Ovary (tissue), 10 donors: ENCODE results near the gene PLEKHO1. TPM values are rescaled to one million over a fixed set of nuclear protein-coding genes. Genes with fewer than 3 reads are reported as not detected.
A peak's percentile ranks its signal among the peaks of the same experiment; 100 is the strongest.

ENCODE experiments used
- DNase-seq, 5 donors: peaks; one replicate each; pipeline ENCODE4 v3.0.0-alpha.2; 2019 to 2020
- H3K27ac ChIP-seq, 2 donors: fragments of 200-600 bp; one replicate each; pipeline versions ENCODE4 v1.5.1 to v1.8.0; 2019 to 2022
- H3K27me3 ChIP-seq: fragments of 200-600 bp; one replicate; pipeline ENCODE4 v1.8.0; 2022
- H3K36me3 ChIP-seq: fragments of 200-600 bp; sonication (generic); one replicate; pipeline ENCODE4 v1.5.1; 2019
- H3K4me1 ChIP-seq: one replicate; pipeline ENCODE4 v1.8.1; 2013; ENCODE audit warnings: mild to moderate bottlenecking, moderate library complexity; ENCODE audit not compliant: insufficient read depth
- H3K4me3 ChIP-seq: fragments of 200-600 bp; sonication (generic); one replicate; pipeline ENCODE4 v1.5.1; 2017
- H3K9me3 ChIP-seq, 2 donors: fragments of 200-600 bp in 1 of 2; sonication (generic) in 1 of 2; one replicate each; pipeline versions ENCODE4 v1.5.1 to v1.8.1; 2013 to 2019; ENCODE audit warnings: mild to moderate bottlenecking in 1 of 2, moderate library complexity in 1 of 2
- CTCF ChIP-seq, 3 donors: fragments of 450-650 bp in 2 of 3; fragments of 200-600 bp in 1 of 3; IDR thresholded peaks; one replicate each; pipeline versions ENCODE4 v1.5.1 to v1.8.0; 2016 to 2022; ENCODE audit warnings: antibody characterized with exemption in 3 of 3, mild to moderate bottlenecking in 1 of 3
- EP300 ChIP-seq: sonication (generic); formaldehyde crosslinking; IDR thresholded peaks from one replicate; pipeline ENCODE4 v1.6.1; 2017; ENCODE audit warnings: antibody characterized with exemption
- POLR2A ChIP-seq: fragments of 450-650 bp; IDR thresholded peaks from one replicate; pipeline ENCODE4 v1.6.1; 2017; ENCODE audit warnings: antibody characterized with exemption, mild to moderate bottlenecking, moderate library complexity
- WGBS, 3 donors: extraction: QIAGEN DNeasy Blood & Tissue Kit in 1 of 3; methylation state at CpG; one replicate each; pipeline versions ENCODE4 v1.1.5 to v1.1.7; 2013 to 2017; 5-methylcytosine and 5-hydroxymethylcytosine counted together
- intact Hi-C, 4 donors: fragments of 100-400 bp; cut with DNase I; formaldehyde crosslinking; loops; one replicate each; pipeline versions ENCODE4 v1.11.0 to v1.15.1; 2022 to 2023
- long read RNA-seq, 3 donors: library from polyadenylated mRNA in 2 of 3; unstranded in 2 of 3; transcript quantifications; one replicate each; pipeline ENCODE4 v2.0.0 and lab custom pipeline, GENCODE V29; 2021 to 2026
- polyA plus RNA-seq, 2 donors: library from polyadenylated mRNA; stranded (reverse); fragments of 200-250 nt in 1 of 2; fragments of 350-450 nt in 1 of 2; fragmentation: Illumina TruSeq in 1 of 2; extraction: RNeasy Lipid Tissue Mini Kit (QIAGEN cat#74804) in 1 of 2; gene quantifications; one replicate each; pipeline ENCODE4 v1.2.3, GENCODE V29; 2013 to 2014
- total RNA-seq, 7 donors: library from RNA; depleted of rRNA in 2 of 7; stranded (reverse); fragments of >200 nt in 2 of 7; fragmentation: NEBNext Ultra II Directional in 3 of 7; extraction: Animal tissue kit (Norgen Biotek cat#: 25700) in 3 of 7; gene quantifications; one replicate each; pipeline versions ENCODE4 v1.1.0 to v1.2.4, GENCODE V29; 2016 to 2023
- donor health status: DM: no; HTN: no; CAD: no; lungs with moderate emphysema.
- donor health status: DM: no; HTN: no; CAD: no.
- donor health status: Bipolar disorder and iron deficiency.
- donor health status: DM: yes; HTN: yes; CAD: no.
- donor health status: DM: no; HTN: no; CAD: no.
- donor health status: DM: yes; HTN: yes; CAD: no.

Gene PLEKHO1, protein sequence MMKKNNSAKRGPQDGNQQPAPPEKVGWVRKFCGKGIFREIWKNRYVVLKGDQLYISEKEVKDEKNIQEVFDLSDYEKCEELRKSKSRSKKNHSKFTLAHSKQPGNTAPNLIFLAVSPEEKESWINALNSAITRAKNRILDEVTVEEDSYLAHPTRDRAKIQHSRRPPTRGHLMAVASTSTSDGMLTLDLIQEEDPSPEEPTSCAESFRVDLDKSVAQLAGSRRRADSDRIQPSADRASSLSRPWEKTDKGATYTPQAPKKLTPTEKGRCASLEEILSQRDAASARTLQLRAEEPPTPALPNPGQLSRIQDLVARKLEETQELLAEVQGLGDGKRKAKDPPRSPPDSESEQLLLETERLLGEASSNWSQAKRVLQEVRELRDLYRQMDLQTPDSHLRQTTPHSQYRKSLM
- total RNA-seq: 10 to 100 TPM; 40.6 to 68.9 (median 55.6) TPM
- 10 to 100 TPM; 45.4 to 58.3 TPM for polyA plus RNA-seq
- long read RNA-seq, donor 1, transcript PLEKHO1-205 (5 exons, 1,025 nt): minor isoform, 12 of 81 reads
- long read RNA-seq, donor 1, transcript PLEKHO1-201 (6 exons, 2,050 nt): major isoform, 35 of 81 reads
- long read RNA-seq, donor 1, partial matches to known transcripts: 4 of 81 reads
- long read RNA-seq, donor 1, other reads (novel, unspliced or antisense): 29 of 81 reads
- long read RNA-seq, donor 2, transcript PLEKHO1-201 (6 exons, 2,050 nt): major isoform, 16 of 31 reads
- long read RNA-seq, donor 2, transcript PLEKHO1-205 (5 exons, 1,025 nt): minor isoform, 15 of 31 reads
- long read RNA-seq, donor 2, partial matches to known transcripts: 0 of 31 reads
- long read RNA-seq, donor 2, other reads (novel, unspliced or antisense): 0 of 31 reads
- long read RNA-seq, donor 3, transcript PLEKHO1-201 (6 exons, 2,050 nt): major isoform, 91 of 107 reads
- long read RNA-seq, donor 3, partial matches to known transcripts: 1 of 107 reads
- long read RNA-seq, donor 3, other reads (novel, unspliced or antisense): 11 of 107 reads

DNA sequence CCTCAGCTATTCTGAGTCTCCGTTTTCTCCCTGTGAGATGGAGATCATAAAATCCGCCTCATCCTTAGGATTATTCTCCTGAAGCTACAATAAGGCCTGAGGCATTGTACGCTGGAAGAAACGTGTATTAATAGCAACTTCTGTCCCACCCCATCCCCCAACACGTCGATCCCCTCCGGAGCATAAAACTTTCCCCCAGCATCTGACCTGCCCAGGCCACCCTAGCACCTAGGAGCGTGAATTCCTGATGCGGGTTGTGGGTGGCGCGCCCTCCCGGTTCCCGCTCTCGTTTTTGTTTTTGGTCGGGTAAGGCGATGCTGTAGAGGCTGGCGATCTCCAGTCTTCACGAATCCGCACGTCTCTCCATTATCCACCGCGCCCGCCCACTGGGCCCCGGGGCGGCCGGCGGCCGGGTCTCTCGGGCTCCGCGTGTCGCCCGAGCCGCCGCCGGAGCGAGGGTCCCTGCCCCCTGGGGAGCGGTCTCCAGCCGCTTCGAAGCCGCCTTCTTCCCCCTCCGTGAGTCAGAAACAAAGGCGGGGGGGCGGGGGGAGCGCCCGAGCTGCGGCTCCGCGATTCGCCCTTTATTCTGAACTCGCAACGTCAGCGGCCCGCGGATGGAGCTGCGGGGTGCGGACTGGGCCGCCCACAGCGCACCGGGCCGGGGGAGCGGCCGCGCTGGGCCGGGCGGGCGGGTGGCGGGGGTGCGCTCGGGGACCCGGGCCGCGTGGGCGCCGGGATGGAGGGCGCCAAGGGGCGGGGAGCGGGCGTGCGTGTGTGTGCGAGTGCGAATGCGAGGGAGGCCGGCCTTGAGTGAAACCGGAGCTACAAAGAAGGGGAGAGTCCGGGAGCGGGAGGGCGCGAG, at the start of gene PLEKHO1:
PLEKHO1 (plus strand) TSS at position 646 of the 862 bp plus-strand sequence. CDS start 342 bp downstream, outside the sequence.
- WGBS, 3 donors: 0 to 1% (median 1%) methylated on average over 70 to 89 of the region's 89 CpGs
- peaks cover 17% of the 10 kb centered on the region for H3K4me1 ChIP-seq
- intact Hi-C loops: loop anchor here in 2 of 4 donors (5.0 to 10.0 kb wide), 2 partner anchors 55 to 77 kb away; no protein-coding TSS in a partner anchor

GRCh38 chr1:150102986-150103385, 46.7 kb upstream of the PLEKHO1 start:
- Histone ChIP-seq H3K4me3 (no peak overlapping the region), H3K27ac (no peak overlapping the region), H3K9me3 (no peaks in the 10 kb centered on the region), H3K36me3 (no peaks in the 10 kb centered on the region), H3K27me3 (no peaks in the 10 kb centered on the region), H3K4me1 (no peaks in the 10 kb centered on the region)
- TF ChIP-seq CTCF (IDR thresholded peaks at IDR 0.05) (no peak), POLR2A (no peak)
- intact Hi-C loops: no loop called here
- no peak for DNase-seq
- 33 to 52% (median 40%) methylated on average over 1 of the region's 1 CpG for WGBS, 3 donors

More for the DNA sequence above, at the start of gene PLEKHO1:
- TF ChIP-seq EP300 (no peak), POLR2A (peak; percentile 87)
- H3K27ac ChIP-seq: peak within 1 kb of the TSS; percentile 83 to 97
- no peaks in the 10 kb centered on the region for H3K9me3 ChIP-seq
- H3K27me3 ChIP-seq: no peaks in the 10 kb centered on the region
- peak; percentile 89 to 93 (median 90) for DNase-seq
- H3K4me3 ChIP-seq: peak within 1 kb of the TSS; percentile 75
- H3K36me3 ChIP-seq: no peaks in the 10 kb centered on the region

DNA sequence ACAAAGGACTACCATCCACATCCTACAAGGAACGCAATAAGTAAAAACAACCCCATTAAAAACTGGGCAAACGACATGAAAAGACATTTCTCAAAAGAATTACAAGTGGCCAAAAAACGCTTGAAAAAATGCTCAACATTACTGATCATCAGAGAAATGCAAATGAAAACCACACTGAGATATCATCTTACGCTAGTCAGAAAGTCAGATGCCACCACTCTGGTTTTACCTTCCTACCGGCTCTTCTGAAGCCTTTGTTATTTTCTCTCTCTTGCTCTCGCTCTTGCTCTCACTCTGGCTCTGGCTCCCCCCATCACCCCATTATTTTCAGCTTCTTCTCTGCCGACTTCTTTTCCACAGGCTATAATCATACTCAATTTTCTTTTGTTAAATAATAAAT, 43.4 kb upstream of the PLEKHO1 start:
- intact Hi-C loops: no loop called here
- TF ChIP-seq POLR2A: no peak
- no peaks in the 10 kb centered on the region for H3K4me1 ChIP-seq
- no peak overlapping the region for H3K27ac ChIP-seq
- DNase-seq: no peak
- no peaks in the 10 kb centered on the region for H3K36me3 ChIP-seq
- no peaks in the 10 kb centered on the region for H3K27me3 ChIP-seq
- 88 to 94% (median 93%) methylated on average over 7 of the region's 7 CpGs for WGBS, 3 donors
- no peaks in the 10 kb centered on the region for H3K9me3 ChIP-seq
- H3K4me3 ChIP-seq: no peak overlapping the region

- DNase-seq: no peak
- Histone ChIP-seq H3K9me3 (peaks cover 0 to 2% of the 10 kb centered on the region in 2 donors), H3K27ac (no peak overlapping the region), H3K27me3 (no peaks in the 10 kb centered on the region), H3K4me1 (no peaks in the 10 kb centered on the region), H3K36me3 (no peaks in the 10 kb centered on the region), H3K4me3 (no peak overlapping the region)
- intact Hi-C loops: no loop called here
- TF ChIP-seq POLR2A: no peak
- TF ChIP-seq EP300: no peak
- TF ChIP-seq CTCF (IDR thresholded peaks at IDR 0.05): no peak
- 84 to 93% (median 91%) methylated on average over 3 of the region's 3 CpGs for WGBS, 3 donors
These were observed 40.1 kb upstream of the PLEKHO1 start for GRCh38 chr1:150109586-150109985.
